H9 (cell line): ENCODE results near the gene EFCAB6. TPM values are rescaled to one million over a fixed set of nuclear protein-coding genes. Genes with fewer than 3 reads are reported as not detected.

ENCODE experiments used
- DNase-seq: peaks from one replicate; pipeline ENCODE4 v3.0.0-alpha.2; 2017
- H2AFZ ChIP-seq: one replicate; pipeline ENCODE4 v1.6.1; 2013; ENCODE audit warnings: mild to moderate bottlenecking, low read length, control low read depth, moderate library complexity
- H2AK5ac ChIP-seq: 2 replicates; pipeline ENCODE4 v1.6.1; 2013; ENCODE audit warnings: low read length, control low read depth, mixed read lengths; ENCODE audit not compliant: insufficient read length
- H2BK120ac ChIP-seq: one replicate; pipeline ENCODE4 v1.6.1; 2013; ENCODE audit warnings: low read depth, mild to moderate bottlenecking, low read length, control low read depth, inconsistent platforms; ENCODE audit not compliant: poor library complexity, severe bottlenecking
- H2BK12ac ChIP-seq: 2 replicates; pipeline ENCODE4 v1.6.1; 2013; ENCODE audit warnings: low read length, control low read depth, mixed read lengths, low read depth; ENCODE audit not compliant: insufficient read length
- H2BK15ac ChIP-seq: 2 replicates; pipeline ENCODE4 v1.6.1; 2013; ENCODE audit warnings: low read depth, low read length, control low read depth
- H2BK20ac ChIP-seq: one replicate; pipeline ENCODE4 v1.6.1; 2013; ENCODE audit warnings: low read depth, mild to moderate bottlenecking, low read length, control low read depth, inconsistent platforms; ENCODE audit not compliant: poor library complexity, severe bottlenecking
- H2BK5ac ChIP-seq: 2 replicates; pipeline ENCODE4 v1.6.1; 2013; ENCODE audit warnings: low read length, control low read depth, mixed read lengths; ENCODE audit not compliant: insufficient read length
- H3K14ac ChIP-seq: 2 replicates; pipeline ENCODE4 v1.6.1; 2013; ENCODE audit warnings: low read length, control low read depth; ENCODE audit not compliant: insufficient read depth
- H3K18ac ChIP-seq: 2 replicates; pipeline ENCODE4 v1.6.1; 2013; ENCODE audit warnings: low read depth, mild to moderate bottlenecking, mixed read lengths, low read length, control low read depth; ENCODE audit not compliant: insufficient read length
- H3K23ac ChIP-seq: 2 replicates; pipeline ENCODE4 v1.6.1; 2013; ENCODE audit warnings: low read length, control low read depth, mixed read lengths, low read depth; ENCODE audit not compliant: insufficient read length
- H3K23me2 ChIP-seq: 2 replicates; pipeline ENCODE4 v1.6.1; 2013; ENCODE audit warnings: low read depth, mild to moderate bottlenecking, mixed read lengths, low read length, control low read depth; ENCODE audit not compliant: insufficient read length, poor library complexity, severe bottlenecking
- H3K27ac ChIP-seq: 2 replicates; pipeline ENCODE4 v1.5.1; 2013; ENCODE audit warnings: low read length, control low read depth, mixed read lengths, low read depth; ENCODE audit not compliant: insufficient read length
- H3K27me3 ChIP-seq: 2 replicates; pipeline ENCODE4 v1.6.1; 2013; ENCODE audit warnings: low read length, control low read depth, inconsistent platforms; ENCODE audit not compliant: insufficient read depth
- H3K4ac ChIP-seq: 2 replicates; pipeline ENCODE4 v1.6.1; 2013; ENCODE audit warnings: low read depth, mild to moderate bottlenecking, control low read depth, inconsistent platforms, low read length, moderate library complexity
- H3K4me1 ChIP-seq: 2 replicates; pipeline ENCODE4 v1.6.1; 2013; ENCODE audit warnings: low read length, control low read depth, inconsistent platforms; ENCODE audit not compliant: insufficient read depth
- H3K4me2 ChIP-seq: 2 replicates; pipeline ENCODE4 v1.6.1; 2013; ENCODE audit warnings: low read length, control low read depth, mixed read lengths; ENCODE audit not compliant: insufficient read length, insufficient read depth
- H3K56ac ChIP-seq: 2 replicates; pipeline ENCODE4 v1.6.1; 2013; ENCODE audit warnings: low read depth, mild to moderate bottlenecking, mixed read lengths, low read length, control low read depth; ENCODE audit not compliant: insufficient read length
- H3K79me1 ChIP-seq: 2 replicates; pipeline ENCODE4 v1.6.1; 2013; ENCODE audit warnings: low read depth, mild to moderate bottlenecking, moderate library complexity, low read length, control low read depth, inconsistent platforms; ENCODE audit not compliant: insufficient read depth, poor library complexity, severe bottlenecking
- H3K79me2 ChIP-seq: 2 replicates; pipeline ENCODE4 v1.6.1; 2013; ENCODE audit warnings: low read length, control low read depth, inconsistent platforms; ENCODE audit not compliant: insufficient read depth
- H3K9ac ChIP-seq: 2 replicates; pipeline ENCODE4 v1.6.1; 2013; ENCODE audit warnings: low read length, control low read depth, mixed read lengths; ENCODE audit not compliant: insufficient read length; ENCODE audit errors: extremely low read depth
- H3K9me3 ChIP-seq: one replicate; pipeline ENCODE4 v1.6.1; 2013; ENCODE audit warnings: low read depth, low read length, inconsistent platforms; ENCODE audit not compliant: control insufficient read depth
- H3T11ph ChIP-seq: one replicate; pipeline ENCODE4 v1.6.1; 2013; ENCODE audit warnings: mild to moderate bottlenecking, low read length, control low read depth, inconsistent platforms
- H4K20me1 ChIP-seq: one replicate; pipeline ENCODE4 v1.6.1; 2013; ENCODE audit not compliant: control insufficient read depth, insufficient read length, insufficient read depth
- H4K5ac ChIP-seq: 2 replicates; pipeline ENCODE4 v1.6.1; 2013; ENCODE audit warnings: low read depth, mild to moderate bottlenecking, mixed read lengths, low read length, control low read depth; ENCODE audit not compliant: insufficient read length
- H4K8ac ChIP-seq: replicated peaks from 2 replicates; pipeline ENCODE4 v1.6.1; 2013; ENCODE audit warnings: low read length, control low read depth, mixed read lengths, low read depth; ENCODE audit not compliant: insufficient read length
- H4K91ac ChIP-seq: 2 replicates; pipeline ENCODE4 v1.6.1; 2013; ENCODE audit warnings: low read depth, mild to moderate bottlenecking, moderate library complexity, mixed read lengths, low read length, control low read depth; ENCODE audit not compliant: insufficient read length
- H3K27ac Mint-ChIP-seq, 3 experiments: 2 replicates in 2 of 3; 3 replicates in 1 of 3; pipeline ENCODE4 v1.8.0; 2020 to 2021; ENCODE audit warnings: mixed read lengths in 3 of 3, mild to moderate bottlenecking in 1 of 3, moderate library complexity in 1 of 3
- H3K27me3 Mint-ChIP-seq: 2 replicates; pipeline ENCODE4 v1.8.0; 2021; ENCODE audit warnings: low read depth, mild to moderate bottlenecking, moderate library complexity, mixed read lengths
- H3K36me3 Mint-ChIP-seq, 3 experiments: 2 replicates in 2 of 3; 3 replicates in 1 of 3; pipeline ENCODE4 v1.8.0; 2020 to 2021; ENCODE audit warnings: low read depth in 3 of 3, mixed read lengths in 3 of 3; ENCODE audit not compliant: insufficient read depth in 1 of 3
- H3K4me1 Mint-ChIP-seq, 2 experiments: 2 replicates each; pipeline ENCODE4 v1.8.0; 2020; ENCODE audit warnings: mixed read lengths in 2 of 2
- H3K4me3 Mint-ChIP-seq, 2 experiments: 2 replicates in 1 of 2; 3 replicates in 1 of 2; pipeline ENCODE4 v1.8.0; 2020 to 2021; ENCODE audit warnings: mild to moderate bottlenecking in 2 of 2, mixed read lengths in 2 of 2, moderate library complexity in 1 of 2
- H3K9me3 Mint-ChIP-seq, 2 experiments: 2 replicates in 1 of 2; 3 replicates in 1 of 2; pipeline ENCODE4 v1.8.0; 2020; ENCODE audit warnings: mild to moderate bottlenecking in 2 of 2, mixed read lengths in 2 of 2, moderate library complexity in 1 of 2
- WGBS: extraction: QIAGEN DNeasy Blood & Tissue Kit; methylation state at CpG from one replicate; pipeline ENCODE4 v1.1.7; 2013; ENCODE audit warnings: missing lambda C conversion rate, low lambda C conversion rate, mixed read lengths; ENCODE audit not compliant: insufficient read length; ENCODE audit errors: extremely low coverage; 5-methylcytosine and 5-hydroxymethylcytosine counted together
- total RNA-seq: library from RNA; stranded (reverse); gene quantifications from 2 replicates; pipeline ENCODE4 v1.2.1, GENCODE V29; 2021
- TF ChIP-seq, protein P1 (sequence below): fragments of 200-600 bp; sonication (generic); conservative IDR thresholded peaks from 3 replicates; pipeline ENCODE4 v1.8.0; 2021; ENCODE audit warnings: antibody characterized with exemption, mild to moderate bottlenecking

EFCAB6 gene
- total RNA-seq, 1 experiment from 2014 or later: 0.31 TPM

DNA sequence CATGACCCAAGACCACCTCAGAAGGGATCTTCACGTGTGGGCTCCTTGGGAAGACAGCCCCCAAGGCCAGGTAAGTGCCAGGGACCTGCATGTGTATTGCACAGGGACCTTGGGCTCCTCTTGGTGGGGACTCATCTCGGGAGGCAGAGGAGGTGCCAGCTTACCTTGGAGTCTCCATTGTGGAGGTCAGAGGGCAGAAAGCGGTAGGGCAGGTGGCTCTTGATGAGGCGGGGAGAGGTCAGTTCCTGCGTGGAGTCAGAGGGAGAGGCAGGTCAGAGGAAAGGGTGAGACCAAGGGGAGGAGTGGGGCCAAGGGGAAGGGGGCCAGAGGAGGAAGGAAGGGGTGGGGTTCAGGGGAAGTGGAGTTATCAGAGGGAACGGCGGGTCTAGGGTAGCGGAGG, 27.7 kb upstream of the EFCAB6 start:
- H3K9me3 ChIP-seq: no peaks in the 10 kb centered on the region
- WGBS: no CpG with 5 or more reads among the region's 8 CpGs
- H2BK20ac ChIP-seq: no peak overlapping the region
- TF ChIP-seq, protein P1, sequence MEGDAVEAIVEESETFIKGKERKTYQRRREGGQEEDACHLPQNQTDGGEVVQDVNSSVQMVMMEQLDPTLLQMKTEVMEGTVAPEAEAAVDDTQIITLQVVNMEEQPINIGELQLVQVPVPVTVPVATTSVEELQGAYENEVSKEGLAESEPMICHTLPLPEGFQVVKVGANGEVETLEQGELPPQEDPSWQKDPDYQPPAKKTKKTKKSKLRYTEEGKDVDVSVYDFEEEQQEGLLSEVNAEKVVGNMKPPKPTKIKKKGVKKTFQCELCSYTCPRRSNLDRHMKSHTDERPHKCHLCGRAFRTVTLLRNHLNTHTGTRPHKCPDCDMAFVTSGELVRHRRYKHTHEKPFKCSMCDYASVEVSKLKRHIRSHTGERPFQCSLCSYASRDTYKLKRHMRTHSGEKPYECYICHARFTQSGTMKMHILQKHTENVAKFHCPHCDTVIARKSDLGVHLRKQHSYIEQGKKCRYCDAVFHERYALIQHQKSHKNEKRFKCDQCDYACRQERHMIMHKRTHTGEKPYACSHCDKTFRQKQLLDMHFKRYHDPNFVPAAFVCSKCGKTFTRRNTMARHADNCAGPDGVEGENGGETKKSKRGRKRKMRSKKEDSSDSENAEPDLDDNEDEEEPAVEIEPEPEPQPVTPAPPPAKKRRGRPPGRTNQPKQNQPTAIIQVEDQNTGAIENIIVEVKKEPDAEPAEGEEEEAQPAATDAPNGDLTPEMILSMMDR: no peak
- no peak overlapping the region for H3K4me2 ChIP-seq
- H4K20me1 ChIP-seq: no peaks in the 10 kb centered on the region
- no peak overlapping the region for H2AFZ ChIP-seq
- H3K79me2 ChIP-seq: peaks cover 2% of the 10 kb centered on the region; the same call in 1 of the 2 replicates
- no peak overlapping the region for H2BK12ac ChIP-seq
- no peak overlapping the region for H3T11ph ChIP-seq
- no peak overlapping the region for H2BK120ac ChIP-seq
- H2BK5ac ChIP-seq: no peak overlapping the region
- H2BK15ac ChIP-seq: no peak overlapping the region
- H3K23ac ChIP-seq: no peak overlapping the region
- Mint-ChIP-seq H3K9me3 (no peaks in the 10 kb centered on the region), H3K27ac (peak overlapping the region; percentile 42 to 83 (median 77); a peak in 5 of 7 replicates), H3K4me3 (no peak overlapping the region; a peak in 1 of 5 replicates), H3K27me3 (peaks cover 2% of the 10 kb centered on the region; the same call in 1 of the 2 replicates), H3K36me3 (peaks cover 9 to 30% (median 28%) of the 10 kb centered on the region in 3 experiments; a peak in 6 of 7 replicates), H3K4me1 (peaks cover 0 to 4% of the 10 kb centered on the region in 2 experiments; a peak in 2 of 4 replicates)
- no peak overlapping the region for H2AK5ac ChIP-seq
- no peaks in the 10 kb centered on the region for H3K23me2 ChIP-seq
- no peaks in the 10 kb centered on the region for H3K4me1 ChIP-seq
- no peak overlapping the region for H3K27ac ChIP-seq
- no peak overlapping the region for H3K9ac ChIP-seq
- H3K14ac ChIP-seq: no peak overlapping the region; the same call in 1 of the 2 replicates
- DNase-seq: no peak
- no peak overlapping the region for H4K8ac ChIP-seq
- peaks cover 4% of the 10 kb centered on the region for H3K79me1 ChIP-seq
- no peak overlapping the region for H4K91ac ChIP-seq
- no peaks in the 10 kb centered on the region for H3K27me3 ChIP-seq
- no peak overlapping the region for H3K56ac ChIP-seq
- no peak overlapping the region for H3K4ac ChIP-seq
- no peak overlapping the region for H3K18ac ChIP-seq
- H4K5ac ChIP-seq: no peak overlapping the region
